Fibroblast of gingiva (primary cell): ENCODE data around the gene GPATCH8.
A peak's percentile ranks its signal among the peaks of the same experiment; 100 is the strongest.
"Not testable (repeated sequence)": the region's sequence is repeated elsewhere in the genome, so short reads cannot be mapped to it uniquely, and the experiment has no call there.

Experiments
- DNase-seq: peaks from one replicate; pipeline ENCODE4 v3.0.0-alpha.2; 2011; ENCODE audit warnings: low read depth

GPATCH8 gene

DNA sequence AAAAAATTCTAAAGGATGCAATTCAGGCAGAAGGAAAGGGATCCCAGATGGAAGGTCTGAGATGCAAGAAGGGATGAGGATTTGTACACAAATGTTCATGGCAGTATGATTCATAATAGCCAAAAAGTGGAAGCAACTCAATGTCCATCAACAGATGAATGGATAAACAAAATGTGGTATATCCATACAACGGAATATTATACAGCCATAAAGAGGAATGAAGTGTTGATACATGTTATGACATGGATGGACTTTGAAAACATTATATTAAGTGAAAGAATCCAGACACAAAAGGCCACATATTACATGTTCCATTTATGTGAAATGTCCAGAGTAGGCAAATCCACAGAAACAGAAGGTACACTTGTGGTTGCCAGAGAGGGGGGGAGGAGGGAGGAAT lies 23.9 kb upstream of the GPATCH8 start:
- no peak for DNase-seq

DNA sequence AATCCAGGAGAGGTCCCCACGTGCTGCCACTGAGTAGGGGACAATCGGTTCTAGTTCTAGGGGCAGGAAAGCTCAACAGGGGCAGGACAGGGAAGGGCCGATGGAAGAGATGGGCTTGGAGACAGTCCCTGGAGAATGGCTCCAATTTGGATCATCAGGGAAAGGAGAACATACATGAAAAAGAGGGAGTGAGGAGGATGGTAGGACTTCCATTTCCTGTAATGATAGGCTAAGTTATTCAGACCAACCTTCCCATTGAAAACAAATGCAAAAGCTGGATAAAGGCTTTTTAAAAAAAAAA lies 20.4 kb upstream of the GPATCH8 start:
- DNase-seq = no peak

DNA sequence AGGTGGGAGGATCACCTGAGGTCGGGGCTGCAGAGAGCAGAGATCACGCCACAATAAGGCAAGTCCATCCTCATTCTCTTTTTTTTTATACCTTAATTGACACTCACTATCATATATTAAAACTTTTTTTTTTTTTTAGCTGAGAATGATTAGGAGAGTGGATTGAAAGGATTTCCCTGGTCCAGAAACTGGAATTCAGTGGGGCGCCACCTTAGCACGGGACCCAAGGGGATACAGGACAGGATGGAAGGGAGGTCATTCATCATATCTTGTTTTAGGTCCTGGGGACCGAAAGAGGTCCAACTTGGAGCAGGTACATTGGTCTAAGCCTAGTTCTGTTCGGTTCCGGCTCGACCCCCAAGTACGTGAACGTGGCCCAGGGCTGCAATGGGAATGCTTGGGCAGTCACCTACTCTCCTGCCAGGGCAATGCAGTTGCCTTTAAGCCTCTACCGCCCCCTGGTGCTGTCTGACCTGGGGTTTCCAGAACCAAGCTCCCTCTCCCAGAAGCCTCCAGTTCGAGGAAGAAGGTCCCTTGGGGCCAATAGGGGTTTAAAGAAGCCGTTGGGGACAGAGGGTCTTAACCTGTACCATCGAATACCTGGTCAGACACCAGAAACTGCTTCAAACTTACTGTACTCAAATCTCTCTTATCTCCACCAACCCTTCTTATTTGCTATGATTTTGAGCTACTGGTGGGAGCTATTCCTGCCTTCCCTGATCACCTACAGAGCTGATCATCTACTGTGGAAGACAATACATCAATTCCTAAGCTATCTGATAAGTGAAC lies 19.9 kb upstream of the GPATCH8 start:
- DNase-seq = peak; percentile 57

DNA sequence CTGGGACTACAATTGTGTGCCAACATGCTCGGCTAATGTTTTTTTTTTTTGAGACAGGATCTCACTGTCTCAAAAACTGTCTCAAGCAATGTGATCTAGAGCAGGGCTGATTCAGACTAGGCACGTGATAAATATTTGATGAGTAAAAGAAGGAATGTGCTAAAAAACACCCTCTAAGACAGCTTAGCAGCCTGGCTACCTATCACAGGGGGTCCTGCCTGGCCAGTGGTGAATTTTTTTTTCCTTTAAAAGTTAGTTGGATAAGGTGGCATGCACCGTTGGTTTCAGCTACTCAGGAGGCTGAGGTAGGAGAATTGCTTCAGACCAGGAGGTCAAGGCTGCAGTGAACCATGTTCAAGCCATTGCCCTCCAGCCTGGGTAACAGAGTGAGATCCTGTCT lies 14.8 kb upstream of the GPATCH8 start:
- peak; percentile 43 for DNase-seq

DNA sequence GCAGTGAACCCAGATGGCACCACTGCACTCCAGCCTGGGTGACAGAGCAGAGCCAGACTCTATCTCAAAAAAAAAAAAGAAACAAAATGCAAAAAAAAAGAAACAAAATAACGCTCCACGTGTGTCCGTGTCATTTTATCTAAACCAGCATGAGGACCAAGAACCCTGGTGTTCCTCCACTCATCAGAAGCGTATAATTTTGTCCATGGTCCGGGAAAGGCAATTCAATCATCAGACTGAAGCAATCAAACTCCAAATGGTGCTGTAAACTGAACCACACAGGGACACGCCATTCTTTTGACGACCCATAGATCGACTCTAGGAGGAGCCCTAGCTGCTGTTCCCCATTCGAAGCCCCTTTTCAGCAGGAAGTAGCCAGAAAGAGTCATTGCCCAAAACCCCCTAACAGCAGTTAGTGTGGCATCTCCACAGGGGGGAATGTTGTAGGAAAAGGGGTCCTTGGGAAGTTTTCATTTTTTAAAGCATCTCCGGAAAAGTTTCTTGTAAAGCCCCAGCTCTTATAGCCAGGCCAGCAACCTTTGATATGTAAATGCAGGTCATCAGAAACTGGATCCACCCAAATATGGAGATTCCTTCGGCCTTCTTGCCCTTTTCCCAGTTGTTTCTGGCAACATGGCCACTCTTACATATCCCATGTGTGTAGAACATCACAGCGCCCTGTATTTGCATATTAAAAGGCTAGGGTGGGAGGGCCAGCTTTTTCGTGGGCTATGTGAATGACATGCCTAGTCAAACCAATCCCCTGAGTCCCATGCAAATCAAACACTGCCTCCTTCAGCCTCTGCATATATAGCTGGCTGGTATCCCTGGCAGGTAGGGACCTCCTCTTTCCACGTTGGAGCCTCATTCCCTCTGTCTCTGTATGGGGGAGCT lies 8.3 kb upstream of the GPATCH8 start:
- DNase-seq = not testable (repeated sequence)

DNA sequence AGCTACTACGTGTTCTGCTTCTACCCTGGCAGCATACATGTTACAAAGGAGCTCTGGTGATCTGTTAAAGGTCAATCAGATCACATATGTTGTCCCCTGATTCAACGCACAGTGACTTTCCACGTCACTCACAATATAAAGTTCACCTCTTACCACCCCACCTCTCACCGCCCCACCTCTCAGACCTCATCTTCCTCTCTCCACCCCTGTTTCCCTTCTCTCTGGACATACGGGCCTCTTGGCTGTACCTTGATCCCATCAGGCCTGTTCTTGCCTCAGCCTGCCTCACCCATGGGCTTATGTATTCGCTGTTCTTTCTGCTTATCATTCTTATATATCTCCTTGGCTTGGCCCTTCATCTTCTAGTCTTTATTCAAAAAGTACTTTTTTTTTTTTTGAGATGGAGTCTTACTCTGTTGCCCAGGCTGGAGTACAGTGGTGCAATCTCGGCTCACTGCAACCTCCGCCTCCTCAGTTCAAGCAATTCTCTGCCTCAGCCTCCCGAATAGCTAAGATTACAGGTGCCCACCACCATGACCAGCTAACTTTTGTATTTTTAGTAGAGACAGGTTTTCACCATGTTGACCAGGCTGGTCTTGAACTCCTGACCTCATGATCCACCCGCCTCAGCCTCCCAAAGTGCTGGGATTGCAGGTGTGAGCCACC lies 3.9 kb upstream of the GPATCH8 start:
- DNase-seq = not testable (repeated sequence)

DNA sequence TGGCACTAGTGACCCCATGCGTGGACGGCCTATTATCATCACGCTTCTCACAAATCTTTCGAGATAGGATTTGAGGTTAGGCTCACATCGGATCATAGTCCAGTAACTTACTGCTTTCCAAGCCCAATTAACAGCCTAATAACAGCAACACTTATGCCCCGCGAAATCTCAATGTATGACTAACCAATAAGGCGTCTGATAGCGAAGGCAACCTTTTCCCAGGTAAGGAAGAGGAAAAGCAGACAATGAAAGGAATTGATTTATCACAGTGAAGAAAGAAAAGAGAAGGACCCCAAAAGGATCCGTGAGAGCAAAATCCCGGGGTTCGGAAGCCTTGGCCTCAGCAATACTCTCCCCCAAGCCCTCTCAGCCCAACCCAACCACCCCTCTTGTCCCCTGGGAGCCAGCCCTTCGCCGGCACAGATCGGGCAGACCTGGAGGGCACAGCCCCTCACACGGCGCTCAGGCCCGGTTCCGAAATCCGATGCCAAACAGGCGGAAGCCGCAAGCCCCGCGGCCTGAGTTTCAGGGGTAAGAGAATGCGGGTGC lies 534 bp downstream of the GPATCH8 start:
- peak; percentile 6 for DNase-seq

DNA sequence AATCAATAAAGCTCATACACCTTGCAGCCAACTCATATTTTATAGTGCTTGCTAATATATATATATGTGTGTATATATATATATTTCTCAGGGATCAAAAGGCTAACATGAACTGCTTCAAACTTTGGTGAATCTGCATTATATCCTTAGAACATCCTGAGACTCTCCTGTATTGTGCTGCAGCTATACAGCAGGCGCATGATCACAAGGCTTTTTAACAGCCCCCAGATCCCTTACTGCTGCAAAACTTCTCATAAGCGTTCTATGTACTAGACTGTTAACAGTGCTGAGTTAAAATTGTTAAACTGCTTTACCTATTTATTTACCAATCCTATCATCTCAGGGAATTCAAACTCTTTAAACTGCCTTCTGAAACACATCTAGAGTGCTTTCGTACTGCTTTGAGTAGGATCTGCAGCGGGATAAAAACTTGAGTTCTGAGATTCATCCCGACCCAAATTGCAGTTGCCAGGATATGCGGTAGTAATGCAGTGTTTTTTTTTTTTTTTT lies 1.3 kb downstream of the GPATCH8 start:
- no peak for DNase-seq

DNA sequence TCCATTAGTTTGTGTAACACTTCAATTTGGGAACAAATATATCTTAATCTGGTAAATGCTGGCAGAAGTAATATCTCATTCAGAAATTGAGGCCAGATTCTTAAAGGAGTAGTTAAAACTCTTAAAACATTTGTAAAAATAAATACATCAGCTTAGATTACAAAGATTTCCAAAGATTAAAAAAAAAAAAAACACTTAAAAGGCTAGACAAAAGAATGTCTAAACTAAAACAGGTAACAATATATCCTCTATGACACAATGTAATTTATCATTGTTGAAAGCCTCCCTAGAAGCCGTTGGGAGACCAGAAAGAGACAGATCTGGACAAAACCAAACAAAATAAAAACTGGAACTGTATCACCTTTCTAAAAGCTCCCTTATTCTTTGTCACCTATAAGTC lies 3.5 kb downstream of the GPATCH8 start:
- no peak for DNase-seq

DNA sequence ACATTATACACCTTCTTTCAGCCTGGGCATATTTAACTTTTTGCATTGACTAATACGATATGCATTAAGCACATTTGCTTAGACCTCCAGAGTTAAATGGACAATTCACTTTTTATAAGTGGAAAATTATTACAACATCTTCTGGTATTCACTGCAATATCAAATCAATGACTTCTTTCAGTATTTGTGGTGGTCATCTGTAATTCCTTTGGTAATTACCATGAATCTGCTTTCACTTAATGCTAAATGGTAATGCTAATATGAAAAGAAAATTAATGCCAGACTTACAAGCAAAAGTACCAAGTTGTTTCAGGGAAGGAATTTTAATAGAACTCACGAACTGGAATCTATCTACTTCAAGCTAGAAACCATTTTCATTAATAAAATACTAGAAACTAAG lies 6.4 kb downstream of the GPATCH8 start:
- peak; percentile 76 for DNase-seq

DNA sequence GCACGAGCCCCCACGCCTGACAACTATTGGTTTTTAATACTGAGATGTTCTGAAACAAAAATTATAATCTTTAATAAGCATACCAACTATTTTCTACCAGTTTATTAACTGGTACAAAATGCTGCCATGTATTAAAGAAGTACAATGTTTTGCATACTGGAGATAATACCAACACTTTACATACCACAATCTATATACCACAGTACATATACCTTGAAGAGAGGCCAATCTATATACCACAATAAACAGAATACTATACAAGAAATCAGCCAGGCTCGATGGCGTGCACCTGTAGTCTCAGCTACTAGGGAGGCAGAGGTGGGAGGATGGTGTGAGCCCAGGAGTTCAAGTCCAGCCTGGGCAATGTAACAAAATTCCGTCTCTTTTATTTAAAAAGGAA lies 9.9 kb downstream of the GPATCH8 start:
- no peak for DNase-seq

DNA sequence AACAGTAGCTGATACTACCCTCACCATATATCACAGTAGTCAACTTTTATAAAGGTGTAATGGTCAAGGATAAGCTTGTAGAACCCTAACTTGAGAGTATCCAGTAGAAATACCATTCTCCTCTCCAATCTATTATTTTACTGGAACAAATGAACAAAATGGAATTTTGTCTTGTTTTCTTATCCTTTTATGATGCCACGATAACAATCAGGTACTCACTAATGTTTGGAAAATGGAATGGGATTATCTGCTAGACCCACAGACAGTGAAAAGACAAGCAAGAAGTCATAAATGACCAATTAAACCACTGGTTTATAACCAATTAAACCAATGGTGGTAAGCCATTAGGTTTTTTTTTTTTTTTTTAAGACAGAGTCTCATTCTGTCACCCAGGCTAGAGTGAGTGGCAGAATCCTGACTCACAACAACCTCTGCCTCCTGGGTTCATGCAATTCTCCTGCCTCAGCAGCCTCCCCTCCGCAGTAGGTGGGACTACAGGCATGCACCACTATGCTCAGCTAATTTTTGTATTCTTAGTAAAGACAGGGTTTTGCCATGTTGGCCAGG lies 10.4 kb downstream of the GPATCH8 start:
- DNase-seq = no peak

DNA sequence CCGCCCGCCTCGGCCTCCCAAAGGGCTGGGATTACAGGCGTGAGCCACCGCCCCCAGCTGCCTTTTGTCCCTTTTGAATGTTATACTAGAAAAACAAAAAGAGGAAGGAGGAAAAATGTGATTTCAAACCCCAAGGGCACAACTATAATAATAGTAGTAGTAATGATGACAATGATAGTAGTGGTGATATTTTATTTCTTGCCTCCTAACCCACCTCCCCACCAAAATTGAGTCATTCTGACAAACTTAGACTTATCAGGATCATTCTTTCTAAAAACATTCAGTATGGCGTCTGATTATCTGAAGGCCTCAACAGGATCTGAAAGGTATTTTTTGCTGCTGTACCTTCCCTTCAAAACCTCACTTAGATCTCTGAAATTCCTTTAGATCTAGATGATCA lies 13.6 kb downstream of the GPATCH8 start:
- no peak for DNase-seq

DNA sequence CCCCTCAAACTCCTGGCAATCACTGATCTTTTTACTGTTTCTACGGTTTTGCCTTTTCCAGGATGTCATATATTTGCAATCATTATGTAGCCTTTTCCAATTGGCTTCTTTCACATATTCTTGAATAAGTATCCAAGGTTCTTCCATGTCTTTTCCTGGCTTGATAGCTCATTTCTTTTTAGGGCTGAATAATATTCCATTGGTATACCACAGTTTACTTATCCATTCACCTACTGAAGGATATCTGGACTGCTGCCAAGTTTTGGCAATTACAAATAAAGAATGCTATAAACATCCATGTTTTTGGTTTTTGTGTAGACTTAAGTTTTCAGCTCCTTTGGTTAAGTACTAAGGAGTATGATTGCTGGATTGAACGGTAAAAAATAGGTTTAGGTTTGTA lies 16.0 kb downstream of the GPATCH8 start:
- DNase-seq = no peak

DNA sequence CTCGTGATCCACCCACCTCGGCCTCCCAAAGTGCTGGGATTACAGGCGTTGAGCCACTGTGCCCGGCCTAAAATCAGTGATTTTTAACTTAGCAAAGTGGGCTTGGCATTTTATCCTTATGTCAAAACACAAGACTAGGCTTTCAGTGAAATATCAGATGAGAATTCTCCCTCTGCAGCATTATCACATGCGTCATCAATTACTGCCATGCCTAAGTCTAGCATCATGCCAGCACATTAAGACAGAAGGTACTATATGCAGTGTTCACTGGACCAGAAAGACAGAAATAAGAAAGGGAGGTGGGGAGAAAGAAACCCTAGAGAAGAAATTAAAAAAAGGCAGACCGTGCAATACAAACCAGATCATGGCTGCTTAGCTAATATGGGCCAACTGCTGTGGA lies 29.8 kb downstream of the GPATCH8 start:
- peak; percentile 14 for DNase-seq

DNA sequence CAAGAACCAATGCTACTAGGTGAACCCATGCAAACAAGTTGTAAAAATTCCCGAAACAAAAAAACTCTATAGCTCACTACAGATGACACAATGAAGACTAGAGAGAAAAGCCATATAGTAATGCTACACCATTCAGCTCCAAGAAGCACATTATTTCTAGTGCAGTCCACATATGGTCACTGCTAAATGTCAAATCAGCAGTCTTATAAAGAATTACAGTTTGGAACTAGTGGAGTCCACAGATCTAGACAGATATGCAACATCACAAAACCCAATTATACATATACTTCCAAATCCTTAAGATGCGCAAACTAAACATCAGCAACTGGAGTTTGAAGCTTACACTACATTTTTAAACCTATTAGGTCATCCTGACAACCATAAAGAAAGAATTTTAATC lies 33.5 kb downstream of the GPATCH8 start:
- no peak for DNase-seq

DNA sequence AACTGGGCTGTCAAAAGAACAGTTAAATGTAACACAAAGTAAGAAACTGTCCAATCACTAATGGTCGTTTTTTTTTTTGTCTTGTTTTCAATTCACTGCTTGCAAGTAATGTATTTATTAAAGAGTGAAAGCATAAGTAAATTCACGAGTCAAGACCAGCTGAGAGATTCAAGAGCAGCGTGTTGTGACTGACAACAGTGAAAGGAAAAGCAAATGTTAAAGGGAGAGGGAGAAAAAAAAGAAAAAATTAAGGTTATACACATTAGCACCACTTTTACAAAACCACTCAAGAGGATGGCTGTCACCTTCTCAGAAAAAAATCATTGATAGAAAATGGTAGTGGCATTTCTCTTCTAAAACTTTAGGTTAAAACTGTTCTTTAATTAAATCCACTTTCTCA lies 36.1 kb downstream of the GPATCH8 start:
- DNase-seq = no peak

DNA sequence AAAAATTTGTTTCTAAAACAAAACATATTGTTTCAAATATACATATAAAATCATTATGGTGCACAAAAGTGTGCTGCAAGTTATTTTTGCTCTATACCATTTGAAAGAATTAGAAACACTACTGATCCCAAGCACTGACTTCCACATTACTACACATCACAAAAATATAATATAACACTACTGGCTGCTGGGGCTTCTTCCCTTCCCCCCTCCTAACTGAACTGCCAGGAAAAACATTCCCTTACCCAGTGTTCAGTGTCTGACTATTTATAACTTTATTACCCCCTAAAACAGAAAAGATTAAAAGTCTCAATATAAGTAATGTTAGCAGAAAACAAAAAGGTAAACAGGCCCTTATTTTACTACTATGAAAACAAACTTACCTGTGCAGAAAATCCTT lies 36.9 kb downstream of the GPATCH8 start:
- no peak for DNase-seq

DNA sequence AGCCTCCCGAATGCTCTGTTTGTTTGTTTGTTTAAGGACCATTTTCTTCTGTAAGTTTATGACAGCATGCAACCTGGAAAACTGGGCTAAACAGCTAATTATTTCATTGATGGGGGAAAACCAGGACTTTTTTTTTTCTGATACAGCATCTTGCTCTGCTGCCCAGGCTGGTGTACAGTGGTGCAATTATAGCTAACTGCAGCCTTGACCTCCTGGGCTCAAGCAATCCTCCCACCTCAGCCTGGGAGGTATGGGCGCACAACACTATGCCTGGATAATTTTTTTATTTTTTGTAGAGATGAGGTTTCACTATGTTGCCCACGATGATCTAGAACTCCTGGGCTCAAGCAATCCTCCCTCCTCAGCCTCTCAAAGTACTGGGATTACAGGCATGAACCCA lies 37.3 kb downstream of the GPATCH8 start:
- no peak for DNase-seq

DNA sequence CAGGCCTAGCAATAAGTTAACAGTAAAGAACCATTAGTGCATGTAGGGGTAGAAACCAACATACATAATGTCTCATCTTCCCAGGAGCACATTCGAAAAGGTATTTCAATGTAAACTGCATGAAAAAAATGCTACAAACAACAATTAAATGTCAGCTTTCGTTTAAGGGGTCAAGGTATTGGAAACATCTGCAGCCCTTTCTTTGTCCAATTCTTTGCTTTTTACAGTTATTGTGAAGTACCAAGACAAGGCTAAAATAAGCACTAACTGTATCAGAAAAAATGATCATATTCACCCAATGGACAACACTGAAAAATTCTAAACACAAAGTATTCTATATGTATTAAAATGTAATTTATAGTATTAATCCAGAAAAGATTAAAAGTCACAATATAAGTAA lies 37.9 kb downstream of the GPATCH8 start:
- no peak for DNase-seq

DNA sequence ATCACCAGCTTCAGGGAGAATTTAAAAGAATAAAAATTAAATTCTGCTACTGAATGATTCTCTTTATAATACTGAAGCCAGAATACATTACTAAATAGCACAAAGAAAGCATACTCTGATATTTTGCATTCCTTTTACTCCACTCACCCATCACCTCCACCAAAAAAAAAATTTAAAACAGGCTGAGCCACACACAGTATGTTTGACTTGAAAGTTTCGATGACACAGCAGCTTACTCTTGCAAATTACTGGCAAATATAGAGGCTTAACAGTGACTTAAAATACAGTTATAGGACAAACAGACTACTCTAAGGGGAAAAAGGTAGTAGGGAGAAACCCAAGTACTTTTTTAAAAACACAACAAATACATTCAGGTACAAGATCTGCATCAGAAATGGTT lies 39.2 kb downstream of the GPATCH8 start:
- peak; percentile 2 for DNase-seq

DNA sequence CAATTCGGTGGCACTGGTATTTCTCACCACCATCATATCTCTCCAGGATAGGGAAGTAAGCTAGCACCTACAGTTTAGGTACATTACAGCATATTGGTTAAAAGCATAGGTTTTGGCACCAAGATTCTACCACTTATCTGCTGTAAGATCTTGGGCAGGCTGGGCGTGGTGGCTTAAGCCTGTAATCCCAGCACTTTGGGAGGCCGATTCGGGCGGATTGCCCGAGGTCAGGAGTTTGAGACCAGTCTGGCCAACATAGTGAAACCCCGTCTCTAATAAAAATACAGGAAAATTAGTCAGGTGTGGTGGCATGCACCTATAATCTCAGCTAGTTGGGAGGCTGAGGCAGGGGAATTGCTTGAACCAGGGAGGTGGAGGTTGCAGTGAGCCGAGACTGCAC lies 51.4 kb downstream of the GPATCH8 start:
- no peak for DNase-seq
